ENCODE data around the gene CACNB4.
"Not testable (repeated sequence)": the region's sequence is repeated elsewhere in the genome, so short reads cannot be mapped to it uniquely, and the experiment has no call there.

The CACNB4 gene

GRCh38 chr2:151943461-151943860 lies 155.4 kb downstream of the CACNB4 start:
- DNase-seq (ENCODE audit: low read depth): no peak

DNA sequence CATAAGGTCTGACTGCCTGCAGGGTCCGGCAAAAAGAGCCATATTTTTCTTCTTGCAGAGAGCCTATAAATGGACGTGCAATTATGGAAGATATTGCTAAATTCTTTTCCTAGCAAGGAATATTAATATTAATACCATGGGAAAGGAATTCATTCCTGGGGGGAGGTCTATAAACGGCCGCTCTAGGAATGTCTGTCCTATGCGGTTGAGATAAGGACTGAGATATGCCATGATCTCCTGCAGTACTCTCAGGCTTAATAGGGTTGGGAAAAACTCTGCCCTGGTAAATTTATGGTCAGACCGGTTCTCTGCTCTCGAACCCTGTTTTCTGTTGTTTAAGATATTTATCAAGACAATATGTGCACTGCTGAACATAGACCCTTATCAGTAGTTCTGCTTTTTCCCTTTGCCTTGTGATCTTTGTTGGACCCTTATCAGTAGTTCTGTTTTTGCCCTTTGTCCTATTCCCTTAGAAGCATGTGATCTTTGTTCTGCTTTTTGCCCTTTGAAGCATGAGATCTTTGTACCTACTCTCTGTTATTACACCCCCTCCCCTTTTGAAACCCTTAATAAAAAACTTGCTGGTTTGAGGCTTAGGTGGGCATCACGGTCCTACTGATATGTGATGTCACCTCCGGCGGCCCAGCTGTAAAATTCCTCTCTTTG lies 156.2 kb downstream of the CACNB4 start:
- not testable (repeated sequence) for DNase-seq (ENCODE audit: low read depth)

DNA sequence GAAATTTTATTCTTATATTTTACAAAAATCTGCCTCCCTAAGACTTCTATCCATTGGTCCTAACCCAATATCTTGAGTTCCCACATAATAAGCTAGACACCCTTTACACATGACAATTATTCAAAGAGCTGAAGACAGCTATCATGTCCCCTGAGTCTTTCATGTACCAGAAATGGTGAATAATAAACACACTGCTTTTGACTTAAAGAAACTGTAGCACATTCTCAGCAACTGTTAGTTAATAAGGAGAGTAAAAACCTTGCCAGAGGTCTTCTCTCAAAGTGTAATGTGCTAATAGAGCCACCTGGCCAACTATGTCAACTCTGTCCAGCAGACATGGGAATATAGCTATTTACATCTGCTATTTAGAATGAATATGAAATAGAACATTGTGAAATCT lies 160.9 kb downstream of the CACNB4 start:
- no peak for DNase-seq (ENCODE audit: low read depth)

- no peak for DNase-seq (ENCODE audit: low read depth)
Observed at GRCh38 chr2:151936626-151937025, 162.2 kb downstream of the CACNB4 start.

DNA sequence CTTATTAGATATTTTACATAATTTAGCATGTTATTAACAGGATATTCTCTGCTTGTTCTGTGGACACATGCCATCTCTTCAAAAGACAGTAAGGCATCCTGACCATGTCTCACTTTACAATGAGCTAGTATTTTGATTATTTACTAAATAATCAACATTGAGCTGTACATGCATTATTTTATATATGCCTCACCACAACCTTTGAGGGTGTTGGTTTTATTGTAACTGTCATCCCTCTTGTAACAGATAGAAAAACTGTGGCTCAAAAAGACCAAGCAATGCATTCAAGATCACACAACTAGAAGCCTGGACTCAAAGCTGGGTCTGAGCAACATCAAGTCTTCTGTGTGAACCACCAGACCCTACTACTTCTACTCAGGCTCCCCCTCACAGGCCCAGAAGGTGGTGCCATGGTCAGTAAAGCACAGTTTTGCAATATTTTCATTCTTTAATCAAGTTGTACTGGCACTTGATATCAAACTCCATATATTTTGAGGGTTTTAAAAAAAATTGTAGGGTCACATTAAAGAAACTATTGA lies 165.5 kb downstream of the CACNB4 start:
- DNase-seq (ENCODE audit: low read depth): no peak

- no peak for DNase-seq (ENCODE audit: low read depth)
Observed at GRCh38 chr2:151931756-151932155, 167.1 kb downstream of the CACNB4 start.

DNA sequence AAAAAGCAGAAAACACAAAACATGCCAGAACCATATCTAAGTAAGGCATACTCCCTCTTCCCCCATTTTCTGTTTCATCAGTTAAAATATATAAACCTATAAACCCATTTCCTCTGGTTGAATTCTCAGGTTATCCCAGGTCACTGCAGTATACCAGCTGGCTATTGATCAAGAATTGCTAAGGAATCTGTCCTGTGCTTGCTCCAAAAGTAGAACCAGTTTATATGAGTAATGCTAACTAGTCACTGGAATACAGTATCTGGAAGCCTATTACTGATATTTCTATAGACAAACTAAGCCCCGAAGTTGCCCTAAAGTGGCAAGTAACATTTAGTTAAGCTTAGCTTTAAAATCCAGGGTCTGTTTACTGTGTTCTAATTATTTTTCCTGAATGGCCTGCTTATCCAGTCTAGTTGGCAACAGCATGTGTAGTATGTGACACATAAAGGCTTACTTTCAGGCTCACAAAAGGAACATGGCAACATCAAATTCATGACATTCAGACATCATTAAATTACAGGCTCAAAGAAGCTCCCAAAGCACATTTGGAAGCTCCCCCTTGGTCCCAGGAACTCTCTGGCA lies 167.7 kb downstream of the CACNB4 start:
- DNase-seq (ENCODE audit: low read depth): no peak

GRCh38 chr2:151930042-151930441 lies 168.8 kb downstream of the CACNB4 start:
- DNase-seq (ENCODE audit: low read depth): no peak

- no peak for DNase-seq (ENCODE audit: low read depth)
Observed at GRCh38 chr2:151928380-151928779, 170.5 kb downstream of the CACNB4 start.

DNA sequence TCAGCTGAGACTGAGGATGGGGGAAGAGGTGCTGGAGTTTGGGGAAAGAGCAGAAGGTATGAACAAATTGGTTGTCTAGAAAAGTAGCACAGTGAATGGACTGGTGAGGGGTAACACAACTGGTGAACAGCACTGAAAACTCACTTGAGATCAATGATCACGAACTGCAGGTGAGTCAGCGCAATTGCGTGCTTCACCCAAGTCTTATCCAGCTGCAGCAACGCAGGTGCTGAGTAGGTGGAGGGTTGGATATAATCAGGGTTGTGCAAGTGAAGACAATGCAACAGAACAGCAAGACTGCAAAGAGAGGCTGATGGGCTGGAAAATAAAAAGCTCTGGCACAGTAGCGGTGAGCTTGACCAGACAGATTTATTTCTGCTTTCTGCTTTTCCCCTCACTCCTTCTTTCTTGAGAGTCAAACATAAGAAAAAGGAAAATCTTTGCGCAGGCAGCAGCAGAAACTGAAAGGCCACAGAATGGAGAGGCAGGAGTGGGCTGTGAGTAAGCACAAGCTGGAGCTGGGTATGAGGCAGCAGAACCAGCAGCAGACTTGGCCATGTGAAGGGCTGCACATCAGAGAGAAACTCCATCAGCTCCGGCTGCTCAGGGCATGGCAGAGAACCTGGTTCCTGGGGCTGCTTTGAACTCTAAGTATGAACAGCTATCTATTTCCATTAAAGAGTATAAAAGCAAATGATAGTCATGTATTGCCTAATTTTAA lies 171.2 kb downstream of the CACNB4 start:
- no peak for DNase-seq (ENCODE audit: low read depth)

DNA sequence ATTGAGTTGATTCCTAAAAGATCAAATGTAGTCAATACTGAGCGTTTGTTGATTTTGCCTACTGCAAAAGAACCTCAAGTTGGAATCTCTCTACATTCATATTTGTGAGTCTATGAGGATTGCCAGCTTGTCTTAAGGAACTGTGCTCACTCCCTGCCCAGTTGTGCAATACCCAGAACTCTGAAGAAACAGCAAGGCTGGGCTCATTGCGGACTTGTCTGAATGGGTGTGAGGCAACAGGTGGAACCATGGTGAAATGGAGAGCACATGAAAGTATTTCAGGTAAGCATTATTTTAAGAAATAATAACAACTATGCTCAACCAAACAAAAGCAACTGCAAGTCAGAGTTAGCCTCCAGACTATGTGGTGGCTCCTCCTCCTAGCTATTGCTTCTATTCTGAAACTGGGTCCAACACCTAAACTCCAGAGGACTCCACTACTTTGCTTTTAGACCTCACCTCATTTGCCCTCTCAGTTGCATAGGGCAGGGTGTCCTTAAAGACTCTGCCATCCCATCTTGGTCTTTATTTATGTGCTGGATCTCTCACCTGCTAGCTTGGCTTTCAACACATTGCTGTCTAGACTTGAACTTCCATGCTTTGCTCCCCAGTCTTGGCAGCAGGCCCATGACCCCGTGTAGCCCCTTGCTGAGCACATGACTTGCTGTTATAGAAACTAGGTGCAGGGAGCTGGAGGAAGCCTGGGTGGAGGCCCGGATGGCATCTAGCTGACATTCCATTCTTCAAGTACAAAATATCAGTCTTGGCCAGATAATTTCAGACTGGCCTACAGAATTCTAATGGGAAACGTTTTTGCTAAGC lies 175.8 kb downstream of the CACNB4 start:
- no peak for DNase-seq (ENCODE audit: low read depth)

GRCh38 chr2:151919786-151920185 lies 179.1 kb downstream of the CACNB4 start:
- no peak for DNase-seq (ENCODE audit: low read depth)

DNA sequence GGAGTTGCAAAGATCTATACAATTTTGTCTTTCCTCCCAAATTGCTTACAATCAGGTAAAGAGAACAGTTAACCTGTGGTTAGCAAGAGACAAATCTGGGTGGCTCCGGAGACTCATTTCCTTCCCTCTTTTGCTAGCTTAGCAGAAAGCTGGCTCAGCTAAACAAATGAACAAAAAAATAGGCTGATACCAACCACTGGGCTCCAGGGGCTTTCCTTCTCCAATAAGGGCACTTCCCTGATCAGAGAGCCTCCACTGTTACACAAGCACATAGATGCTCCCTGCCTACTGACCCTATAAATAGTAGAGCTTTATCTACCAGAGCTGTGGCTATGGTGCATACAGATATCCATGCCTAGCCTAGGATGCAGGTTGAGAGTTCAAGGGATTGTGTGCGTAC lies 180.5 kb downstream of the CACNB4 start:
- no peak for DNase-seq (ENCODE audit: low read depth)

DNA sequence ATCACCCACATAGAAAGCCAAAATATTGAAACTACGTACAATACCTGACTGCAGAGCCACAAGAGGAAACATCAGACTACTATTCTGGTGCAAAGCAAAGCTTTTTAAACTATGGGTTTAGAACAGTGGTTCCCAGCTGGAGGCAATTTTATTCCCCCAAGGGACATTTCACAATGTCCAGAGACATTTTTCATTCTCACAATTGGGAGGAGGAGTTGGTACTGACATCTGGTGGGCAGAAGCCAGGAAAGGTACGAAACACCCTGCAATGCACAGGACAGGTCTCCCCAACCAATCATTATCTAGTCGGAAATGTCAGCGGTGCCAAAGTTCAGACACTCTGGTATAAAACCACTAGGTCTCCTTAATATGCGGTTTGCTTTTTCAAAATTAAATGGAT lies 182.2 kb downstream of the CACNB4 start:
- DNase-seq (ENCODE audit: low read depth): no peak

DNA sequence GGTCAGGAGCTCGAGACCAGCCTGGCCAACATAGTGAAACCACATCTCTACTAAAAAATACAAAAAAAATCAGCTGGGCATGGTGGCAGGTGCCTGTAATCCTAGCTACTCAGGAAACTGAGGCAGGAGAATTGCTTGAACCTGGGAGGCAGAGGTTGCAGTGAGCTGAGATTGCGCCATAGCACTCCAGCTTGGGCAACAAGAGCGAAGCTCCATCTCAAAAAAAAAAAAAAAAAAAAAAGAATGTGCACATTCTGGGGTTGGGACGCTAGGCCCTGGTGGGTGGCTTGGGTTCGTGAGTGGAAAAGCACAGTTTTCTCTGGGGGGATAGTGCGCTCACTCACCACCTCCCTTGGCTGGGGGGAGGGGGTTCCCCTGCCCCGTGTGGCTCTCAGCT lies 183.2 kb downstream of the CACNB4 start:
- DNase-seq (ENCODE audit: low read depth): not testable (repeated sequence)

GRCh38 chr2:151914989-151915628 lies 183.7 kb downstream of the CACNB4 start:
- DNase-seq (ENCODE audit: low read depth): no peak

GRCh38 chr2:151908204-151908882 lies 190.5 kb downstream of the CACNB4 start:
- no peak for DNase-seq (ENCODE audit: low read depth)

- DNase-seq (ENCODE audit: low read depth): no peak
Observed at GRCh38 chr2:151907286-151908203, 191.3 kb downstream of the CACNB4 start.

- DNase-seq (ENCODE audit: low read depth): no peak
Observed at GRCh38 chr2:151906633-151906998, 192.2 kb downstream of the CACNB4 start.

- no peak for DNase-seq (ENCODE audit: low read depth)
Observed at GRCh38 chr2:151905963-151906632, 192.7 kb downstream of the CACNB4 start.
